ENCODE measurements around the gene SIMC1.

SIMC1 gene

GRCh38 chr5:176389135-176390123 lies 151.2 kb downstream of the SIMC1 start:
- peak; percentile 91 for DNase-seq (ENCODE audit: low read depth)

- no peak for DNase-seq (ENCODE audit: low read depth)
Measured at GRCh38 chr5:176391479-176391878, 153.3 kb downstream of the SIMC1 start.

GRCh38 chr5:176391999-176392398 lies 153.8 kb downstream of the SIMC1 start:
- DNase-seq (ENCODE audit: low read depth), result no peak

GRCh38 chr5:176392526-176392925 lies 154.3 kb downstream of the SIMC1 start:
- DNase-seq (ENCODE audit: low read depth), result no peak

- no peak for DNase-seq (ENCODE audit: low read depth)
Measured at GRCh38 chr5:176394096-176394495, 155.9 kb downstream of the SIMC1 start.

GRCh38 chr5:176394881-176395675 lies 156.9 kb downstream of the SIMC1 start:
- DNase-seq (ENCODE audit: low read depth), result no peak

Data from CMK (cell line).